ENCODE measurements around the gene NEB.

The NEB gene

GRCh38 chr2:151439127-151439526 is 295.1 kb downstream of the NEB start:
- peaks cover 7% of the 10 kb centered on the region; the same call in 1 of the 2 replicates for H3K79me2 ChIP-seq (ENCODE audit: control insufficient read depth, low read length)
- no peak overlapping the region for H3K27ac ChIP-seq (ENCODE audit: low read depth, low read length)
- peaks cover 21% of the 10 kb centered on the region for H3F3A ChIP-seq (ENCODE audit: control insufficient read depth, insufficient read depth)
- H3K9me2 ChIP-seq (replicated peaks; ENCODE audit: control insufficient read depth, low read length), result no peaks in the 10 kb centered on the region
- peaks cover 91% of the 10 kb centered on the region for H3K36me3 ChIP-seq (ENCODE audit: control insufficient read depth, low read length)
- no peaks in the 10 kb centered on the region for H3K9me3 ChIP-seq (ENCODE audit: control insufficient read depth, insufficient read depth, low read length)
- no peak overlapping the region for H3K4me3 ChIP-seq (ENCODE audit: low read length)
- TF ChIP-seq, protein P1, sequence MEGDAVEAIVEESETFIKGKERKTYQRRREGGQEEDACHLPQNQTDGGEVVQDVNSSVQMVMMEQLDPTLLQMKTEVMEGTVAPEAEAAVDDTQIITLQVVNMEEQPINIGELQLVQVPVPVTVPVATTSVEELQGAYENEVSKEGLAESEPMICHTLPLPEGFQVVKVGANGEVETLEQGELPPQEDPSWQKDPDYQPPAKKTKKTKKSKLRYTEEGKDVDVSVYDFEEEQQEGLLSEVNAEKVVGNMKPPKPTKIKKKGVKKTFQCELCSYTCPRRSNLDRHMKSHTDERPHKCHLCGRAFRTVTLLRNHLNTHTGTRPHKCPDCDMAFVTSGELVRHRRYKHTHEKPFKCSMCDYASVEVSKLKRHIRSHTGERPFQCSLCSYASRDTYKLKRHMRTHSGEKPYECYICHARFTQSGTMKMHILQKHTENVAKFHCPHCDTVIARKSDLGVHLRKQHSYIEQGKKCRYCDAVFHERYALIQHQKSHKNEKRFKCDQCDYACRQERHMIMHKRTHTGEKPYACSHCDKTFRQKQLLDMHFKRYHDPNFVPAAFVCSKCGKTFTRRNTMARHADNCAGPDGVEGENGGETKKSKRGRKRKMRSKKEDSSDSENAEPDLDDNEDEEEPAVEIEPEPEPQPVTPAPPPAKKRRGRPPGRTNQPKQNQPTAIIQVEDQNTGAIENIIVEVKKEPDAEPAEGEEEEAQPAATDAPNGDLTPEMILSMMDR (IDR thresholded peaks at IDR 0.05; ENCODE audit: low read depth, low read length, poor library complexity, severe bottlenecking), result no peak
- no peak for TF ChIP-seq EZH2phosphoT487 (IDR thresholded peaks at IDR 0.05; ENCODE audit: borderline replicate concordance, low read length)
- peaks cover 6% of the 10 kb centered on the region; the same call in 1 of the 2 replicates for H4K20me1 ChIP-seq (ENCODE audit: control insufficient read depth, insufficient read depth, low read depth, low read length)
- H3K4me1 ChIP-seq (ENCODE audit: control insufficient read depth, low read length), result no peaks in the 10 kb centered on the region
- no peak overlapping the region for H3K4me2 ChIP-seq (ENCODE audit: low read length)
- H3K27me3 ChIP-seq (ENCODE audit: control insufficient read depth, low read length), result no peaks in the 10 kb centered on the region

- no peak for TF ChIP-seq EZH2phosphoT487 (IDR thresholded peaks at IDR 0.05; ENCODE audit: borderline replicate concordance, low read length)
- TF ChIP-seq, protein P1 (IDR thresholded peaks at IDR 0.05; ENCODE audit: low read depth, low read length, poor library complexity, severe bottlenecking), result no peak
- no peak overlapping the region for H3K4me3 ChIP-seq (ENCODE audit: low read length)
- H3K9me2 ChIP-seq (replicated peaks; ENCODE audit: control insufficient read depth, low read length), result no peaks in the 10 kb centered on the region
- no peak overlapping the region for H3K27ac ChIP-seq (ENCODE audit: low read depth, low read length)
- H3F3A ChIP-seq (ENCODE audit: control insufficient read depth, insufficient read depth), result peaks cover 21% of the 10 kb centered on the region
- H3K27me3 ChIP-seq (ENCODE audit: control insufficient read depth, low read length), result no peaks in the 10 kb centered on the region
- H3K79me2 ChIP-seq (ENCODE audit: control insufficient read depth, low read length), result peaks cover 7% of the 10 kb centered on the region; the same call in 1 of the 2 replicates
- H4K20me1 ChIP-seq (ENCODE audit: control insufficient read depth, insufficient read depth, low read depth, low read length), result peaks cover 6% of the 10 kb centered on the region; the same call in 1 of the 2 replicates
- H3K9me3 ChIP-seq (ENCODE audit: control insufficient read depth, insufficient read depth, low read length), result no peaks in the 10 kb centered on the region
- no peak overlapping the region for H3K4me2 ChIP-seq (ENCODE audit: low read length)
- peaks cover 90% of the 10 kb centered on the region for H3K36me3 ChIP-seq (ENCODE audit: control insufficient read depth, low read length)
- no peaks in the 10 kb centered on the region for H3K4me1 ChIP-seq (ENCODE audit: control insufficient read depth, low read length)
Observed at GRCh38 chr2:151438506-151438905, 295.8 kb downstream of the NEB start.

- peaks cover 21% of the 10 kb centered on the region for H3F3A ChIP-seq (ENCODE audit: control insufficient read depth, insufficient read depth)
- no peaks in the 10 kb centered on the region for H3K4me1 ChIP-seq (ENCODE audit: control insufficient read depth, low read length)
- peaks cover 6% of the 10 kb centered on the region; the same call in 1 of the 2 replicates for H4K20me1 ChIP-seq (ENCODE audit: control insufficient read depth, insufficient read depth, low read depth, low read length)
- H3K4me2 ChIP-seq (ENCODE audit: low read length), result no peak overlapping the region
- no peaks in the 10 kb centered on the region for H3K9me3 ChIP-seq (ENCODE audit: control insufficient read depth, insufficient read depth, low read length)
- peaks cover 7% of the 10 kb centered on the region; the same call in 1 of the 2 replicates for H3K79me2 ChIP-seq (ENCODE audit: control insufficient read depth, low read length)
- TF ChIP-seq, protein P1 (IDR thresholded peaks at IDR 0.05; ENCODE audit: low read depth, low read length, poor library complexity, severe bottlenecking), result no peak
- TF ChIP-seq EZH2phosphoT487 (IDR thresholded peaks at IDR 0.05; ENCODE audit: borderline replicate concordance, low read length), result no peak
- H3K27ac ChIP-seq (ENCODE audit: low read depth, low read length), result no peak overlapping the region
- peaks cover 88% of the 10 kb centered on the region for H3K36me3 ChIP-seq (ENCODE audit: control insufficient read depth, low read length)
- H3K9me2 ChIP-seq (replicated peaks; ENCODE audit: control insufficient read depth, low read length), result no peaks in the 10 kb centered on the region
- H3K4me3 ChIP-seq (ENCODE audit: low read length), result no peak overlapping the region
- no peaks in the 10 kb centered on the region for H3K27me3 ChIP-seq (ENCODE audit: control insufficient read depth, low read length)
Observed at GRCh38 chr2:151437630-151438029, 296.6 kb downstream of the NEB start.
